NCI-H2171 (cell line): ENCODE data around the gene CIC.
A peak's percentile ranks its signal among the peaks of the same experiment; 100 is the strongest.

ENCODE experiments used
- DNase-seq: peaks from one replicate; lab custom pipeline; 2025; lab: John Stamatoyannopoulos, UW

The CIC gene

DNA sequence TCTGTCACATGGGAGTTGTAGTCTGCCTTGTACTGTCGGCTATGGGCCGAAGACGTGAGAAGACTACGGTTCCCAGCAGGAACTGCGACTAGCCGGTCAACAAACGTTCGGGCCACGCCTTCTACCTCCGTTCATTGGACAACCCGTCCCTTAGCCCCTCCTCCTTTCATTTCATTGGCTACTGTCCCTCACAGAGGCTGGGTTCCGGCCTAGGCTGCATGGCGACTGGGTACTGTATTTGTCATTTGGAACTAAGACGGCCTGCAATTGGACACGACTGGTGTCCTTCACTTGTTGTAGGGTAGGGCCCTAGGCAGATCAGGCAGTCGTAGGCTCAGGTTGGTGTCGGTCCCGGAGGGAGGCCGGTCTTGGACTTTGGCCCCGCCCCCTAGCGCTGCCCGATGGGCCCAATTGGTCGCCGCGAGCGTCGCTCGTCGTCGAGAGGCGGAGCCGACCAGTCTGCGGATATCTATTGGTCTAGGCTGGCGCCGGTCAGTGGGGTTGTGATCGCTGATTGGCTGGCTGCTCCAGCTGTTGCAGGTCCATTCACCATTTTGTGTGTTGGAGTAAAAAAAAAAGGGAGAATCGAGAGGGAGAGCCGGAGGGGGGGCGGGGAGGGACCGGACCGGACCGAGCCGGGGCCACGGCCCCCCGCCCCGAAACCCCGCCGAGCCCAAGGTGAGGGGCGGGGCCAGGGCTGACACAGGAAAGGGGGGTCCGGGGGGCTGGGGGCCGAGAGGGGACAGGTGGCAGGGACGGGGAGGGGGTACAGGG is at the start of gene CIC:
Gene CIC (plus strand): TSS at position 549 of the 774 bp plus-strand sequence. CDS start 2,532 bp downstream, outside the sequence.
- peak; percentile 100 for DNase-seq

GRCh38 chr19:42219812-42220750 is 49.0 kb upstream of the CIC start, which contains the start of gene ZNF526:
ZNF526 (plus strand) TSS chr19:42220312; CDS start chr19:42224404, 4,092 bp downstream.
- peak; percentile 97 for DNase-seq

DNA sequence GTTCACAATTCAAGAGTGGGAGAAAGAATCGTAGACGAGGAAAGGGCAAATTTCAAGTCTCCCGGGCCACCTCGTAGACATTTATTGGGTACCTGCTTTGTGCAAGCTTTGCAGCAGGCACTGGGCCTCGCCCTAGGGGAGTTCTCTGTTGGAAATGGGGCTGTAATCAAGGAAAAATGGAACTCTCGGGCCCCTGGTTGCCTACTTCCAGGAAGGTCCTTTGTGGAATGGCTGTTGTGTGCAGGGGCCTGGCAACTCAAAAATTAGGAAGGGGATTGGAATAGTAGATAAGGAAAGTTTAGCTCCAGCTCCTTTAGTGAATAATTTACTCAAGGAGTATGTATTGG is 48.3 kb upstream of the CIC start:
- no peak for DNase-seq

GRCh38 chr19:42224940-42225717 is 43.9 kb upstream of the CIC start:
- DNase-seq: no peak

- no peak for DNase-seq
These were observed 43.2 kb upstream of the CIC start for GRCh38 chr19:42225718-42226292.

GRCh38 chr19:42226886-42227285 is 42.2 kb upstream of the CIC start:
- no peak for DNase-seq

GRCh38 chr19:42228641-42229040 is 40.4 kb upstream of the CIC start:
- DNase-seq: no peak

- no peak for DNase-seq
These were observed 39.7 kb upstream of the CIC start for GRCh38 chr19:42229301-42229854.

- DNase-seq: no peak
These were observed 39.1 kb upstream of the CIC start for GRCh38 chr19:42229855-42230351.

- no peak for DNase-seq
These were observed 38.5 kb upstream of the CIC start for GRCh38 chr19:42230571-42230970.

DNA sequence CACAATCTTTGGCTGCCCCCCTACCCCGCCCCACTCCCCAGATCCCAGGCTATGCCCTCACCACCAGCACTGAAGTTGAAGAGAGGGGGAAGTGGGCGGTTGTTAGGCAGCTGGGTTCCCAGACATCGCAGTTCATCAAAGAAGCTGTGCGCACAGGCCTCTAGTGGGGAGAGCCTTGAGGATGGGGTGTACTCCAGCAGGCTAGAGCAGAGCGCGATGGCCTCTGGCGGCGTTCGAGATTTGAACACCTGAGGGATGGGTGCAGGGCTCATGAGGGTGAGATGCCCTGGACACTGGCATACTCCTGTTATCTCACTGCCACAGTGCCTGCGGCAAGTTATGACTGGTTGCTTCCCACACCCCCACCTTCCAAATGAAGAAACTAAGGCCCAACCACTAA is 36.6 kb upstream of the CIC start:
- DNase-seq: no peak

- no peak for DNase-seq
These were observed 35.9 kb upstream of the CIC start for GRCh38 chr19:42233106-42233505.

- no peak for DNase-seq
These were observed 35.3 kb upstream of the CIC start for GRCh38 chr19:42233678-42234292.

GRCh38 chr19:42234364-42234763 is 34.7 kb upstream of the CIC start:
- no peak for DNase-seq

DNA sequence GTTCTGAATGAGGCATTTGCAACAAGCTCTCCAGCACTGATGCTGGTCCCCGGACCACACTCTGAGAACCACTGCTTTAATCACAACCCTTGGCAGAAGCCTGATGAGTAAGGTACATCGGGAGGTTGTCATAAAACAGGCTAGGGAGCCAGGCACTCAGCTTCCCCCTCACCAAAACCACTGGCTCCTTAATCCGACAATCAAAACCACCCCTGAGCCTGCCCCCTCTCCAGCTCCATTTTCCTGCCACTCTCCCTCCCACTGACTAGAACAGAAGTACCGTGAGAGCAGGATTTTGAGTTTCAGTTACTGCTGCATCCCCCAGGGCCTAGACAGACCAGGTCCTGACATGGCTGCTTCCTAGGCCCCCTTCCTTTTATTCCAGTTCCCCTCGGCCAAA is 33.9 kb upstream of the CIC start:
- no peak for DNase-seq

- DNase-seq: no peak
These were observed 29.4 kb upstream of the CIC start for GRCh38 chr19:42239544-42240220.

DNA sequence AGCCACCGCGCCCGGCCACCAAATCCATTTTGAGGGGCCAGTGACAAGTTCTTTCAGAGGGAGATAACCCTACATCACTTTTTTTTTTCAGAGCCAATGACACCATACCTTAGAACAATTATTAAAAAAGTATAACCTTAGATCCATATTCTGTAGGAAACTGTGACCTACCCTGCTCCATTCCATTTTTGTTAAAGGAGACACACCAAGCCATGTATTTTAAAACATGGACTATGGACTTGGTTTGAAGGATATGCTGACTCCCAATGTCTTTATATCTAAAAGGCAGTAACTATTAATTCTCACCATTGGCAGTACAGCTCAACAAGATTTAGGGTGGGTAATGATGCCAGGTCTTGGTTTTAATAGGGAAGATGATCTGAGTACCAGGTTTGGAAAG is 27.8 kb upstream of the CIC start:
- DNase-seq: no peak

- no peak for DNase-seq
These were observed 27.0 kb upstream of the CIC start for GRCh38 chr19:42242069-42242511.

- DNase-seq: peak; percentile 100
These were observed 26.3 kb upstream of the CIC start, which contains the start of gene GSK3A for GRCh38 chr19:42242512-42243409. GSK3A (minus strand) TSS chr19:42242602; CDS start chr19:42242465, 137 bp downstream.
